Ishikawa (cell line): ENCODE data around the gene P3R3URF.

Source experiments
- CEBPB ChIP-seq: IDR thresholded peaks from 2 replicates; pipeline ENCODE4 v1.6.1; 2012
- CREB1 ChIP-seq: IDR thresholded peaks from 2 replicates; pipeline ENCODE4 v1.6.1; 2012; ENCODE audit warnings: low read depth
- EGR1 ChIP-seq: IDR thresholded peaks from 2 replicates; pipeline ENCODE4 v1.6.1; 2012
- EP300 ChIP-seq: IDR thresholded peaks from 2 replicates; pipeline ENCODE4 v1.6.1; 2012; ENCODE audit warnings: borderline replicate concordance
- FOXM1 ChIP-seq: IDR thresholded peaks from 2 replicates; pipeline ENCODE4 v1.6.1; 2012; ENCODE audit warnings: low read depth, borderline replicate concordance
- MAX ChIP-seq: IDR thresholded peaks from 2 replicates; pipeline ENCODE4 v1.6.1; 2012
- NFIC ChIP-seq: IDR thresholded peaks from 2 replicates; pipeline ENCODE4 v1.6.1; 2012
- RAD21 ChIP-seq: IDR thresholded peaks from 2 replicates; pipeline ENCODE4 v1.6.1; 2012; ENCODE audit warnings: low read depth
- REST ChIP-seq: IDR thresholded peaks from 2 replicates; pipeline ENCODE4 v1.6.1; 2012; ENCODE audit warnings: low read depth, mild to moderate bottlenecking
- TAF1 ChIP-seq: IDR thresholded peaks from 2 replicates; pipeline ENCODE4 v1.6.1; 2012; ENCODE audit warnings: low read depth, mild to moderate bottlenecking
- TCF12 ChIP-seq: IDR thresholded peaks from 2 replicates; pipeline ENCODE4 v1.6.1; 2012; ENCODE audit warnings: low read depth
- TEAD4 ChIP-seq: IDR thresholded peaks from 2 replicates; pipeline ENCODE4 v1.6.1; 2012
- USF1 ChIP-seq: IDR thresholded peaks from 2 replicates; pipeline ENCODE4 v1.6.1; 2012
- YY1 ChIP-seq: IDR thresholded peaks from 2 replicates; pipeline ENCODE4 v1.6.1; 2012; ENCODE audit warnings: low read depth
- ZBTB7A ChIP-seq: IDR thresholded peaks from 2 replicates; pipeline ENCODE4 v1.6.1; 2012; ENCODE audit warnings: low read depth

P3R3URF gene

GRCh38 chr1:46196609-46197008 is 20.3 kb upstream of the P3R3URF start:
- no peak for TF ChIP-seq CEBPB
- TF ChIP-seq TEAD4 = no peak
- TF ChIP-seq RAD21 = no peak
- TF ChIP-seq TAF1 = no peak
- TF ChIP-seq TCF12 = no peak
- no peak for TF ChIP-seq EGR1
- TF ChIP-seq EP300 = no peak
- no peak for TF ChIP-seq NFIC
- TF ChIP-seq MAX = no peak
- no peak for TF ChIP-seq REST
- no peak for TF ChIP-seq YY1
- TF ChIP-seq FOXM1 = no peak
- no peak for TF ChIP-seq CREB1
- no peak for TF ChIP-seq USF1

GRCh38 chr1:46194641-46195193 is 18.4 kb upstream of the P3R3URF start:
- TF ChIP-seq TEAD4 = no peak
- no peak for TF ChIP-seq TAF1
- no peak for TF ChIP-seq MAX
- TF ChIP-seq REST = no peak

GRCh38 chr1:46193984-46194570 is 17.8 kb upstream of the P3R3URF start:
- TF ChIP-seq TEAD4 (no peak), NFIC (peak; percentile 44; the same call in 1 of the 2 replicates), MAX (peak; percentile 31; the same call in 1 of the 2 replicates)

- TF ChIP-seq YY1 (no peak), CEBPB (no peak), CREB1 (no peak), USF1 (no peak), REST (no peak), TEAD4 (no peak), RAD21 (no peak), MAX (no peak), TCF12 (no peak), EGR1 (no peak), FOXM1 (no peak), TAF1 (no peak), ZBTB7A (no peak)
Measured at GRCh38 chr1:46193285-46193684, 17.0 kb upstream of the P3R3URF start.
